Measurements from ENCODE around the gene R3HDM4.
"Not testable (repeated sequence)": the region's sequence is repeated elsewhere in the genome, so short reads cannot be mapped to it uniquely, and the experiment has no call there.

The R3HDM4 gene

GRCh38 chr19:850979-851335 is 62.1 kb downstream of the R3HDM4 start:
- TF ChIP-seq, protein P1, sequence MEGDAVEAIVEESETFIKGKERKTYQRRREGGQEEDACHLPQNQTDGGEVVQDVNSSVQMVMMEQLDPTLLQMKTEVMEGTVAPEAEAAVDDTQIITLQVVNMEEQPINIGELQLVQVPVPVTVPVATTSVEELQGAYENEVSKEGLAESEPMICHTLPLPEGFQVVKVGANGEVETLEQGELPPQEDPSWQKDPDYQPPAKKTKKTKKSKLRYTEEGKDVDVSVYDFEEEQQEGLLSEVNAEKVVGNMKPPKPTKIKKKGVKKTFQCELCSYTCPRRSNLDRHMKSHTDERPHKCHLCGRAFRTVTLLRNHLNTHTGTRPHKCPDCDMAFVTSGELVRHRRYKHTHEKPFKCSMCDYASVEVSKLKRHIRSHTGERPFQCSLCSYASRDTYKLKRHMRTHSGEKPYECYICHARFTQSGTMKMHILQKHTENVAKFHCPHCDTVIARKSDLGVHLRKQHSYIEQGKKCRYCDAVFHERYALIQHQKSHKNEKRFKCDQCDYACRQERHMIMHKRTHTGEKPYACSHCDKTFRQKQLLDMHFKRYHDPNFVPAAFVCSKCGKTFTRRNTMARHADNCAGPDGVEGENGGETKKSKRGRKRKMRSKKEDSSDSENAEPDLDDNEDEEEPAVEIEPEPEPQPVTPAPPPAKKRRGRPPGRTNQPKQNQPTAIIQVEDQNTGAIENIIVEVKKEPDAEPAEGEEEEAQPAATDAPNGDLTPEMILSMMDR (IDR thresholded peaks at IDR 0.05): no peak
- TF ChIP-seq ZFX (IDR thresholded peaks at IDR 0.05; ENCODE audit: borderline replicate concordance): no peak
- H3K27ac ChIP-seq: no peak overlapping the region

- no peak overlapping the region for H3K27ac ChIP-seq
- TF ChIP-seq, protein P1 (IDR thresholded peaks at IDR 0.05): no peak
- no peak for TF ChIP-seq ZFX (IDR thresholded peaks at IDR 0.05; ENCODE audit: borderline replicate concordance)
Measured at GRCh38 chr19:850221-850978, 62.6 kb downstream of the R3HDM4 start.

DNA sequence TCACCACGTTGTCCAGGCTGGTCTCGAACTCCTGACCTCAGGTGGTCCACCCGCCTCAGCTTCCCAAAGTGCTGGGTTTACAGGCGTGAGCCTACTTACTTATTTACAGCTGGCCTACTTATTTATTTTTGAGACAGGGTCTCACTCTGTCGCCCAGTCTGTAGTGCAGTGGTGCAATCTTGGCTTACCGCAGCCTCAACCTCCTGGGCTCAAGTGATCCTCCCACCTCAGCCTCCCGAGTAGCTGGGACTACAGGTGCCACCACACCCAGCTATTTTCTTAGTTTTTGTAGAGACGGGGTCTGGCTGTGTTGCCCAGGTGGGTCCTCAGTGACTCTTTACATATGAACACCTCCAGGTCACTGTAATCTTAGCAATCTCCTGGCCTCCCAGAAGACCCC is 63.8 kb downstream of the R3HDM4 start:
- H3K27ac ChIP-seq: not testable (repeated sequence)

DNA sequence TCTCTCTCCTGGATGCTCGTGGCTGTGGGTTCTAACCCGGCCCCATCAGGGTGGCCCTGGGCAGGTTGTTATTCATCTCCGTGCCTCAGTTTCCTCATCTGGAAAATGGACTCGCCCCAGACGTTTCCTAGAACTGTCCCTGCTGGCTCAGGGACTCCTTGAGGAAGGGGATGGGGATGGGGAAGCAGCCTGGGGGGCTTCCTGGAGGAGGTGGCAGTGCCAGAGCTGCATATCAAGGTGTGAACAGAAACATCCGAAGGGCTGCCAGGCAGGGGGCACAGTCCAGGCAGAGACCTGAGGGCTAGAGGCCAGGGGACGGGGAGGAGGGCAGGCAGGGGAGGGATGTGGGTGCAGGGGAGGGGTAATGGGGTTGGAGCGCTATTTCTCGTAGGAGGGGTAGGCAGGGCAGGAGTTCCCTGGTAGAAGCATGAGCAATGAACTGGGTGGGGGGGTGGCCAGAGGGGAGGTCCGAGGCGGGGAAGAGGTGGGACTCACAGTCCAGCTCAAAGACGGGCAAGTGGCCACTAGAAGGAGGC is 64.6 kb downstream of the R3HDM4 start:
- TF ChIP-seq, protein P1 (IDR thresholded peaks at IDR 0.05): no peak
- no peak for TF ChIP-seq ZFX (IDR thresholded peaks at IDR 0.05; ENCODE audit: borderline replicate concordance)
- no peak overlapping the region for H3K27ac ChIP-seq

All from 22Rv1 (cell line).